ENCODE data around the gene OR10J5. TPM values are rescaled to one million over a fixed set of nuclear protein-coding genes. Genes with fewer than 3 reads are reported as not detected.

OR10J5 gene
- total and polyA plus RNA-seq, 2 experiments from 2014 or later: not detected

GRCh38 chr1:159577446-159577845 is 41.6 kb upstream of the OR10J5 start:
- DNase-seq (ENCODE audit: low spot score) (no peak), ATAC-seq (no peak)
- Histone ChIP-seq H3K36me3 (ENCODE audit: insufficient read depth) (no peaks in the 10 kb centered on the region; the same call in 1 of the 2 replicates), H3K79me2 (replicated peaks; ENCODE audit: insufficient read depth) (no peaks in the 10 kb centered on the region), H3K27ac (ENCODE audit: low read depth) (no peak overlapping the region), H3F3A (replicated peaks; ENCODE audit: low read depth) (no peaks in the 10 kb centered on the region), H3K4me1 (ENCODE audit: insufficient read depth) (no peaks in the 10 kb centered on the region), H3K4me2 (no peak overlapping the region), H4K20me1 (replicated peaks; ENCODE audit: insufficient read depth) (no peaks in the 10 kb centered on the region), H3K4me3 (no peak overlapping the region), H3K9me2 (ENCODE audit: insufficient read depth) (peaks cover 5% of the 10 kb centered on the region; the same call in 1 of the 2 replicates), H3K27me3 (ENCODE audit: insufficient read depth) (no peaks in the 10 kb centered on the region), H2AFZ (no peak overlapping the region)
- Mint-ChIP-seq H3K4me1 (no peaks in the 10 kb centered on the region), H3K4me3 (no peak overlapping the region), H3K27ac (no peak overlapping the region), H3K27me3 (ENCODE audit: insufficient read depth, low read depth, poor library complexity) (no peaks in the 10 kb centered on the region), H3K9me3 (peaks cover 30% of the 10 kb centered on the region), H3K36me3 (ENCODE audit: low read depth) (peaks cover 12% of the 10 kb centered on the region)
- TF ChIP-seq STAT1 (IDR thresholded peaks at IDR 0.05; ENCODE audit: unreplicated experiment) (no peak), CTCF (conservative IDR thresholded peaks at IDR 0.05; ENCODE audit: low read depth in 2 of 2) (no peak), ZNF331 (CRISPR knock-in tag; IDR thresholded peaks at IDR 0.05; ENCODE audit: low read depth) (no peak), EZH2 (IDR thresholded peaks at IDR 0.05; ENCODE audit: low read depth, unreplicated experiment) (no peak), POLR2AphosphoS5 (IDR thresholded peaks at IDR 0.05; ENCODE audit: low read depth) (no peak), REST (IDR thresholded peaks at IDR 0.05; ENCODE audit: unreplicated experiment) (no peak), ETS1 (IDR thresholded peaks at IDR 0.05) (no peak), ZNF462 (CRISPR knock-in tag; IDR thresholded peaks at IDR 0.05) (no peak), NANOG (IDR thresholded peaks at IDR 0.05; ENCODE audit: borderline replicate concordance) (no peak), ZNF114 (CRISPR knock-in tag; IDR thresholded peaks at IDR 0.05) (no peak), EZH2phosphoT487 (IDR thresholded peaks at IDR 0.05; ENCODE audit: unreplicated experiment) (no peak), JUNB (IDR thresholded peaks at IDR 0.05; ENCODE audit: unreplicated experiment) (no peak), CREB1 (CRISPR knock-in tag; IDR thresholded peaks at IDR 0.05; ENCODE audit: low read depth) (no peak)

Data from GM23338 (cell line).